GM18907 (cell line): ENCODE measurements around the gene LIN52.

Experiments used
- ATAC-seq: cut with Tn5 transposase; IDR thresholded peaks from one replicate; pipeline ENCODE4 v1.9.1; 2021; ENCODE audit warnings: mild to moderate bottlenecking, moderate library complexity; ENCODE audit not compliant: unreplicated experiment

LIN52 gene

GRCh38 chr14:74084277-74085046 lies at the start of gene LIN52, which contains the start of gene ALDH6A1:
LIN52 (plus strand) TSS chr14:74084956; CDS start chr14:74084975, 19 bp downstream.
ALDH6A1 (minus strand) TSS chr14:74084453; CDS start chr14:74084394, 59 bp downstream.
- peak; percentile 91 for ATAC-seq

DNA sequence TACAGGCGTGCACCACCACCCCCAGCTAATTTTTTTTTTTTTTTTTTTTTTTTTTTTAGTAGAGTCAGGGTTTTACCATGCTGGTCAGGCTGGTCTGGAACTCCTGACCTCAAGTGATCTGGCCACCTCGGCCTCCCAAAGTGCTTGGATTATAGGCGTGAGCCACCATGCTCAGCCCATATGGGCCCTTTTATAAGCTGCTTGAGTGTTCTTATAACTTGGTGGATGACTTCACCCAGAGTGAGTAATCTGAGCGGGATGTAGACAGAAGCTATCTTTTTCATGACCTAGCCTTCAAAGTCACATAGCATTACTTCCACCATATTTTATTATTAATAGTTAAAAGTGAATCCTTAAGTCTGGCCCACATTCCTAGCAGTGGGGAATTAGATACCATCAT lies 49.2 kb upstream of the LIN52 start:
- ATAC-seq: no peak

DNA sequence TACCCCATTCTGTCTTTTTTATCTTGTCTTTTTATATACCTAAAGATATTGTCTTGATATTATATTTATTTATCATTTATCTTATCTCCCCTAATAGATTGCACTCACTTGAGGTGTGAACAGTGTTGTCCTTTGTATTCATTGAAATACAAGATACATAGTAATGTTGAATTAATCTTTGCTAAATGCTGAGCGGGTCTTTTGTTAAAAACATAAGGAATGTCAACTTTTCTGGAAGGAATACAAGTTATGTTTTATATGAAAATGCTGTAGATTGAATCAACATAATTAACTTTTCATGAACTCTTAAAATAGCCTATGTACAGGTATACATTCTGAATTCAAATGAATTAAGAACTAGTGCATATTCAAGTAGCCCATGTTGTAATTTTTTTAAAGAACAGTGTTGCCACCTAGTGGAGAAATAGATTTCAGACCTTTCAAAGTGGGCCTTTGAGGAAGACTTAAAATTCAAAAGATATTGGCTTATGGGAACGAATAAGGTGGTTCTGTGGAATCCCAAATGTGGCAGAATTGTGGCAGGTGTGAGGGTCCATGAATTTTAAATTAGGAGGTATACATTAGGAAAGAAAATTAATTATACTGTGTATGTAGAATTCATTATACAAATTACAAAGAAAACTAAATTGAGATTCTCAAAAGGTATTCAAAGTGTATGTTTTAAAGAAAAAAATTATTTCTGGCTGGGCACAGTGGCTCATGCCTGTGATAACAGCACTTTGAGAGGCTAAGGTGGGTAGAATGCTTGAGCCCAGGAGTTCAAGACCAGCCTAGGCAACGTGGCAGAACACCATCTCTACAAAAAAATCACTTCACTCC lies 46.5 kb upstream of the LIN52 start:
- ATAC-seq: no peak

GRCh38 chr14:74042296-74042695 lies 42.5 kb upstream of the LIN52 start:
- no peak for ATAC-seq

DNA sequence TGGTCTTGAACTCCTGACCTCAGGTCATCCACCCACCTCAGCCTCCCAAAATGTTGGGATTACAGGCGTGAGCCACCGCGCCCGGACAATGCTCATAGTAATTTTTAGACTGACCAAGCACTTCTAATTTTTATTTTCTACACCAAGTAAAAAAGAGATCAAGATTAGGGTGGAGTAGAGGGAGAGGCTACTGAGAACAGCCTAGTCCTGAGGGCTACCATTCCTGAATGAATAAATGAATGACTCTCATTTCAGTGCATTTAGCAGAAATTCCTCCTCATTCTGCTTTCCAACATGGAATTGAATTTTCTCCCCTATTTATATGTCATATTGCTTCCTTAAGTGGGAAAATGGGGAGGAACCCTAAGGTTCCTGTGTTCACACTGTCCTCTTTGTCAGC lies 39.2 kb upstream of the LIN52 start:
- ATAC-seq: no peak

- ATAC-seq: no peak
Measured at GRCh38 chr14:74048281-74048680, 36.5 kb upstream of the LIN52 start.

GRCh38 chr14:74049876-74050495 lies 34.8 kb upstream of the LIN52 start:
- ATAC-seq: no peak

GRCh38 chr14:74062809-74063150 lies 22.0 kb upstream of the LIN52 start:
- no peak for ATAC-seq

- no peak for ATAC-seq
Measured at GRCh38 chr14:74064426-74064825, 20.3 kb upstream of the LIN52 start.

GRCh38 chr14:74064883-74065282 lies 19.9 kb upstream of the LIN52 start:
- ATAC-seq: no peak

DNA sequence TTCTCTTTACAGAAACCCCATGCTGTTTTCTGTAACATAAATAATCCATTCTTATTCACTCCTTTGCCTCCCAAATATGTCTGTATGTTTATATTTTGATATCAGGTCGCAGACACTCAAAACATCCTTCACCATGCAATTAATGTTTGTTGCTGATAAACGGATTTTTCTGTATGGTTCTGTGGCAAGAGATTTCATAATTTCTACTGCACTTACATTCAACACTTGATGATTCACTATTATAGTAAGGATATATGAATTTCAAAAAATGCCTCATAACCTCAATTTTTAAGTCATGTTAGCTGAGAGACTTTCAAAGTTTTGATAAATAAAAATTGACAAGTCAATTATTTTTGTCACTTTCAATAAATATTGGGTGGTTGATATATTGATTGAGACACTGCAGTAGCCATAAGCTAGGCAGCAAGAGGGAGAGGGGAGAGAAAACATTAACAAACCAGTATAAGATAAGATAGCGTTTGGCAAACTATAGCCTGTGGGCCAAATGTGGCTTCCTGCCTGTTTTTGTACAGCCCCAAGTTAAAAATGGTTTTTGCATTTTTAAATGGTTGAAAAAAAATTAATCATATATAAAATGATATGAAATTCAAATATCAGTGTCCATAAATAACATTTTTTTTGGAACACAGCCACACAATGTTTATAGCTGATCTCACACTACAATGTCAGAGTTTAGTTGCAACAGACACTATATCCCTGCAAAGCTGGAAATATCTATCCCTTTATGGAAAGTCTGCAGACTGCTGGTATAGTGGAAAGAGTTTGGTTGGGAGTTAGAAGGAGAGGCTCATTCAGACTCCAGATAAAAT lies 18.8 kb upstream of the LIN52 start:
- no peak for ATAC-seq

- no peak for ATAC-seq
Measured at GRCh38 chr14:74077401-74077800, 7.4 kb upstream of the LIN52 start.

DNA sequence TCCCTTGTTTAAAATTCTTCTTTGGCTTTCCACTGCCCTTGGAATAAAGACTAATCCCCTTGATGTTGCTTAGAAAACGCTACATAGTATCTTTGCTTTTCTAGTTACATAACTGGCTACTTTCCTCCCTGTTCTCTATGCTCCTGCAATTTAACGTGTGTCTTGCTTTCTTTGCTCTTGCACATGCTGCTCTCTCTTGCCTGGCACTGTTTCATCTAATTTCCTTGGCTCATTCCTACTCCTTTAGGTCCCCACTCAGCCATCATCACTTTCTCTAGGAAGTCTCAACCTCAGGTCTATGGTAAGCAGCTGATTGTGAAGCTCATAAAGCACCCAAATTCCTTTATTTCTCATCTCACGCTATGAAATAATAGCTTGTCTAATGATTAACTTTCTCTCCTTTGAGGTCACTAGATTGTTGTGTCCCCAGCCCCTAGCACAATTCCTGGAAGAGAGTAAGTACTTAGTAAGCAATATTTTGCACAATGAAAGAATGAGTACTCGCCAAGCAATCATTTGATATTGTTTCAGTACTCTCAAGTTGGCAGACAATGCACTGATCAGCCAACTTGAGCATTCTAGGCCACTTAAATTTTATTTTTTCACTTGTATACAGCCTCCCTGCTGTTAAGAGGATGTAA lies 3.8 kb upstream of the LIN52 start:
- no peak for ATAC-seq

- no peak for ATAC-seq
Measured at GRCh38 chr14:74081491-74081890, 3.3 kb upstream of the LIN52 start.

- ATAC-seq: no peak
Measured at GRCh38 chr14:74083161-74083560, 1.6 kb upstream of the LIN52 start.

- ATAC-seq: peak; percentile 36
Measured at GRCh38 chr14:74083784-74084276, 926 bp upstream of the LIN52 start.

GRCh38 chr14:74085047-74085637 lies 386 bp downstream of the LIN52 start:
- ATAC-seq: peak; percentile 13

DNA sequence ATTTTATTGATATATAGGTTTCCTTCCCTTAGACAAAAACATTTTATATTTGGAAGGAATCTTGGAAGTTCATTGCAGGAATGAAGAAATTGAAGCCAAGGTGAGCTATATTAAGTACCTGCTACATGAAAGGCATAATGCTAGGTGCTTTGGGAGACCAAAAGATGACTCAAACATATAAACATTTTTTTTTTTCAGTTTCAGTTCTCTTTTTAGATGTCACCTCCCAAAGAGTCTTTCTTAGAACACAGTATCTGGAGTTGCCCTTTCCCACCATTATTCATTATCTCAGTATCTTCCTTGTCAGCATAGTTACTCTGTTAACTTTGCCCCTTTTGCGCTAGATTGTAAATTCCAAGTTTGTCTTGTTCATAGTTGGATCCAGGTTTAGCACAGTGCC lies 1.1 kb downstream of the LIN52 start:
- ATAC-seq: no peak

DNA sequence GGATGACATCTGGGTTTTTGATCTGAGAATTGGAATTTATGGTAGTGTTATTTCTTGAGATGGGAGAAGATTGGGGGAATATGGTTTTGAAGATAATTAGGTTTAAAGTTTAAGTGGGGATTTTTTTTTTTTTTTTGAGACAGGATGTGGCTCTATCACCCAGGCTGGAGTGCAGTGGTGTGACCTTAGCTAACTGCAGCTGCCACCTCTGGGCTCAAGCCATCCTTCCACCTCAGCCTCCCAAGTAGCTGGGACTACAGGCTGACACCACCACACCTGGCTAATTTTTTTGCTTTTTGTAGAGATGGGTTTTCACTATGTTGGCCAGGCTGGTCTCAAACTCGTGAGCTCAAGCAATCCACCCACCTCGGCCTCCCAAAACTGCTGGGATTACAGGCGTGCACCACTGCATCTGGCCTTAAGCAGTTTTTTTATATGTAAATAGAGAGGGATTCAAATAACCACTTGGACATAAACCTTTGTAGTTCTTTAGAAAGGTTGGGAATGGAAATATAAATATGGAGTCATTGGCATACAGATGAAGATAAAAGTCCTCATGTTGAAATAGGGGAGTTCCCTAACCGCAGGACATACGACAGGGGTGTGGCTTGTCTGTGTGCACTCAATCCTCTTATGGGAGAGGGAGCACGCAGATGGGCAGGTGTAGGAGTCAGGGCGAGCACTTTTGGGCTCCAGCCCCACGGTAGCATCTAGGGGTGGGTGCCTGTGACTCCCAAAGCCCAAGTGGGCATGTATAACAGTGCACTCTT lies 4.7 kb downstream of the LIN52 start:
- ATAC-seq: no peak
